Endothelial cell of umbilical vein (primary cell): Measurements from ENCODE around the gene POLA1. TPM values are rescaled to one million over a fixed set of nuclear protein-coding genes. Genes with fewer than 3 reads are reported as not detected.

Source experiments
- BruUV-seq: library from RNA; stranded (reverse); fragments of 400-500 nt; replicated peaks from 2 replicates; lab custom pipeline; 2021; lab: Mats Ljungman, UMichigan
- CTCF ChIA-PET: fragments of 300-600, 350-600 bp; sonication (Branson Sonifier 250); formaldehyde crosslinking; loops from one replicate; lab custom pipeline; 2021; ENCODE audit warnings: antibody characterized with exemption, inconsistent platforms; lab: Charles Lee
- POLR2A ChIA-PET: fragments of 300-600, 350-600 bp; sonication (Branson Sonifier 250); formaldehyde crosslinking; loops from one replicate; lab custom pipeline; 2021; ENCODE audit warnings: antibody characterized with exemption, inconsistent platforms; lab: Charles Lee
- DNase-seq: peaks from one replicate; pipeline ENCODE4 v3.0.0-alpha.2; 2011; ENCODE audit warnings: low read depth, low spot score
- FAIRE-seq: peaks from 2 replicates; lab custom pipeline; 2011; peaks lifted over from hg19 to GRCh38; lab: Jason Lieb, UNC
- H2AFZ ChIP-seq: 2 replicates; pipeline ENCODE4 v1.6.0; 2012; ENCODE audit warnings: low read depth, low read length, control low read depth, inconsistent platforms
- H3K27ac ChIP-seq: 2 replicates; pipeline ENCODE4 v1.5.1; 2011; ENCODE audit warnings: low read depth, mild to moderate bottlenecking, control low read depth, low read length, moderate library complexity; ENCODE audit not compliant: insufficient read depth
- H3K27me3 ChIP-seq, 2 experiments: 2 replicates each; pipeline versions ENCODE4 v1.6.0 to v1.6.1; 2011; ENCODE audit warnings: low read length in 2 of 2, mixed read lengths in 1 of 2; ENCODE audit not compliant: control insufficient read depth in 2 of 2, insufficient read depth in 2 of 2
- H3K36me3 ChIP-seq, 2 experiments: 2 replicates in 1 of 2; 3 replicates in 1 of 2; pipeline ENCODE4 v1.5.1; 2011; ENCODE audit warnings: low read length in 2 of 2, mild to moderate bottlenecking in 1 of 2, moderate library complexity in 1 of 2; ENCODE audit not compliant: control insufficient read depth in 2 of 2, insufficient read depth in 2 of 2; ENCODE audit errors: extremely low read depth in 1 of 2
- H3K4me1 ChIP-seq: 3 replicates; pipeline ENCODE4 v1.5.1; 2011; ENCODE audit warnings: mild to moderate bottlenecking, low read length; ENCODE audit not compliant: control insufficient read depth, insufficient read depth; ENCODE audit errors: extremely low read depth
- H3K4me2 ChIP-seq: 2 replicates; pipeline ENCODE4 v1.6.1; 2011; ENCODE audit warnings: low read length, control low read depth, mixed read lengths; ENCODE audit not compliant: insufficient read depth
- H3K4me3 ChIP-seq, 3 experiments: fragments of 200-600 bp in 1 of 3; sonication (generic), shearing (Covaris generic) in 1 of 3; replicated peaks in 1 of 3; 2 replicates each; pipeline ENCODE4 v1.5.1; 2011 to 2016; ENCODE audit warnings: control low read depth in 3 of 3, low read length in 3 of 3, mild to moderate bottlenecking in 2 of 3, inconsistent platforms in 1 of 3, low read depth in 1 of 3, moderate library complexity in 1 of 3; ENCODE audit not compliant: insufficient read depth in 1 of 3
- H3K79me2 ChIP-seq: 2 replicates; pipeline ENCODE4 v1.6.0; 2012; ENCODE audit warnings: low read length, inconsistent platforms; ENCODE audit not compliant: control insufficient read depth, insufficient read depth
- H3K9ac ChIP-seq: replicated peaks from 2 replicates; pipeline ENCODE3; 2011; ENCODE audit warnings: low read length, control low read depth; ENCODE audit not compliant: insufficient read depth; ENCODE audit errors: extremely low read depth
- H3K9me1 ChIP-seq: replicated peaks from 3 replicates; pipeline ENCODE4 v1.6.0; 2011; ENCODE audit warnings: mild to moderate bottlenecking, low read length; ENCODE audit not compliant: control insufficient read depth, insufficient read depth; ENCODE audit errors: extremely low read depth
- H3K9me3 ChIP-seq: replicated peaks from 2 replicates; pipeline ENCODE4 v1.5.1; 2012; ENCODE audit warnings: low read length, inconsistent platforms; ENCODE audit not compliant: control insufficient read depth, insufficient read depth
- H4K20me1 ChIP-seq: replicated peaks from 2 replicates; pipeline ENCODE3; 2011; ENCODE audit warnings: mild to moderate bottlenecking, low read length; ENCODE audit not compliant: control insufficient read depth, insufficient read depth; ENCODE audit errors: extremely low read depth
- EZH2 ChIP-seq: IDR thresholded peaks from 2 replicates; pipeline ENCODE4 v1.6.1; 2012; ENCODE audit warnings: borderline replicate concordance, low read depth, mild to moderate bottlenecking, moderate library complexity, low read length, inconsistent platforms; ENCODE audit not compliant: severe bottlenecking
- GATA2 ChIP-seq: IDR thresholded peaks from 2 replicates; pipeline ENCODE4 v1.7.0; 2011; ENCODE audit warnings: low read depth, mild to moderate bottlenecking, moderate library complexity, mixed read lengths, low read length; ENCODE audit not compliant: insufficient read length, insufficient read depth
- MAX ChIP-seq: IDR thresholded peaks from 2 replicates; pipeline ENCODE4 v1.6.1; 2011; ENCODE audit not compliant: insufficient read depth, insufficient read length
- MYC ChIP-seq: IDR thresholded peaks from one replicate; pipeline ENCODE4 v1.6.1; 2011; ENCODE audit warnings: mild to moderate bottlenecking, low read depth, low read length
- dilution Hi-C: fragments of 300-500 bp; cut with MboI; formaldehyde crosslinking; loops from one replicate; pipeline ENCODE4 v1.15.0; 2019; ENCODE audit warnings: low sequenced_read_pairs; ENCODE audit not compliant: extremely low pct_ligation_motif_present
- intact Hi-C: fragments of 100-400 bp; cut with micrococcal nuclease; formaldehyde crosslinking; loops from one replicate; pipeline ENCODE4 v1.10.0; 2022
- polyA plus RNA-seq, 4 experiments: library from polyadenylated mRNA; depleted of rRNA in 3 of 4; stranded (reverse) in 3 of 4; unstranded in 1 of 4; fragments of >200 nt; gene quantifications; 2 replicates each; pipeline versions ENCODE4 v1.2.1 to v1.2.3, GENCODE V29; 2011 to 2012; ENCODE audit warnings: missing spikeins in 1 of 4
- total RNA-seq: library from RNA; stranded (reverse); gene quantifications from 2 replicates; pipeline ENCODE4 v1.2.3, GENCODE V29; 2021
- TF ChIP-seq, protein P1 (sequence below), 2 donors: IDR thresholded peaks; 1 replicate in 1 of 2; 2 replicates in 1 of 2; pipeline ENCODE4 v1.5.1; 2011; ENCODE audit warnings: low read length in 2 of 2, mild to moderate bottlenecking in 2 of 2, moderate library complexity in 2 of 2, control low read depth in 1 of 2, inconsistent platforms in 1 of 2, low read depth in 1 of 2; ENCODE audit not compliant: insufficient read depth in 1 of 2; ENCODE audit errors: extremely low read depth in 1 of 2

Gene POLA1
- total and polyA plus RNA-seq, 2 donors (not counting 3 experiments of a cell fraction or from before 2014, with no cell fraction given) = 1.8 to 18.6 TPM

DNA sequence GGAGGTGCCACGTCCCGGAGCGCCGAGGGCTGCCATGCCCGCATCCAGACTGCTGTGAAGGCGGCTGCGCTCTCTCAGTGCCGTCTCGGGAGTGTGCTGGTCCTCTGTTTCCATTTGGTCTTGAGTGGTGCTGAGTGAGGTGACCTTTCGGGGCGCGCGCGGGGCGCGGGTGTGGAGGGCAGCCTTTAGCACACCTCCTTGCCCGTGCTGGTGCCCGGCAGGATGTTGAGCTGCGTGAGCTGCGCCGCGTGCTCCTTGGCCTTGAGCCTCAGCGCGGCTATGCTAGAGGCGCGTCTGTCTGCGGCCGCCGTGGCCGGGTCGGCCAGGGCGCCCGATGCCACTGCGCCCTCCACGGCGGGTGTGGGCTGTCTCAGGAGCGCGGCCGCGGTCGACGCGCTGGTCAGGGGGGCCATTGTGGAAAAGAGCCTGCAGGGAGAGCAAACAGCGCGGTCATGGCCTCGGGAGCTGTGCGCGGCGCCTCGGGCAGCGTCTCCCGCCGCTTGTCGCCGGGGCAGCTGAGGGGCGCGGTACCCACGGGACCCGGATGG, 310.8 kb downstream of the POLA1 start:
- Histone ChIP-seq H3K27me3 (peaks cover 50 to 77% of the 10 kb centered on the region in 2 experiments), H3K4me2 (no peak overlapping the region), H3K9me3 (no peaks in the 10 kb centered on the region), H3K4me1 (peaks cover 5% of the 10 kb centered on the region), H3K27ac (no peak overlapping the region), H2AFZ (no peak overlapping the region), H3K4me3 (no peak overlapping the region), H3K9me1 (no peaks in the 10 kb centered on the region), H3K36me3 (no peaks in the 10 kb centered on the region), H3K79me2 (no peaks in the 10 kb centered on the region), H4K20me1 (no peaks in the 10 kb centered on the region), H3K9ac (no peak overlapping the region)
- dilution Hi-C loops = no loop called here
- FAIRE-seq (no peak), DNase-seq (no peak)
- POLR2A ChIA-PET = no interaction called here
- no peak for TF ChIP-seq GATA2
- peak; percentile 93 for TF ChIP-seq EZH2
- CTCF ChIA-PET = interaction anchor here (1.2 to 1.5 kb wide), 2 partner anchors 16 to 166 kb away, joined by 5 to 6 read pairs; no protein-coding TSS in a partner anchor
- no TSS peak for BruUV-seq
- intact Hi-C loops = no loop called here

DNA sequence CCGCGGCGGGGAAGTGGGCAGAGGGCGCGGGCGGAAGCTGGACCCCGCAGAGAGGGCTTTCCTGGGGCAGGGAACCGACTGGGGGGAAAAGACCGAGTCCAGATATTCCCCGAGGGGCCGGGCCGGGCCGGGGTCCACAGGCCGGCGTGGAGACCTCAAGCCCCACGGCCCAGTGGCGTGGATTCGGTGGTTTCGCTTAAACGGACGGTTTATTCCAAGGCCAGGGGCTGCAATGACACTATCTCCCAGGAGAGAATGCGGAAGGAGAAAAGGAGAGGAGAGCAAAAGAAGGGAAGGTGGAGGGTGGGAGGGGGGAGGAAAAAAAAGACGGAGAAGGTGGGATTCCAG, 311.3 kb downstream of the POLA1 start:
- Histone ChIP-seq H3K79me2 (no peaks in the 10 kb centered on the region), H3K27me3 (peaks cover 53 to 82% of the 10 kb centered on the region in 2 experiments), H3K36me3 (no peaks in the 10 kb centered on the region), H3K4me1 (peaks cover 5% of the 10 kb centered on the region), H3K9me3 (no peaks in the 10 kb centered on the region), H4K20me1 (no peaks in the 10 kb centered on the region), H3K9me1 (no peaks in the 10 kb centered on the region), H3K4me3 (no peak overlapping the region), H3K4me2 (no peak overlapping the region), H2AFZ (no peak overlapping the region), H3K27ac (no peak overlapping the region), H3K9ac (no peak overlapping the region)
- dilution Hi-C loops = no loop called here
- FAIRE-seq (no peak), DNase-seq (no peak)
- no peak for TF ChIP-seq MYC
- no peak for TF ChIP-seq MAX
- TF ChIP-seq, protein P1, sequence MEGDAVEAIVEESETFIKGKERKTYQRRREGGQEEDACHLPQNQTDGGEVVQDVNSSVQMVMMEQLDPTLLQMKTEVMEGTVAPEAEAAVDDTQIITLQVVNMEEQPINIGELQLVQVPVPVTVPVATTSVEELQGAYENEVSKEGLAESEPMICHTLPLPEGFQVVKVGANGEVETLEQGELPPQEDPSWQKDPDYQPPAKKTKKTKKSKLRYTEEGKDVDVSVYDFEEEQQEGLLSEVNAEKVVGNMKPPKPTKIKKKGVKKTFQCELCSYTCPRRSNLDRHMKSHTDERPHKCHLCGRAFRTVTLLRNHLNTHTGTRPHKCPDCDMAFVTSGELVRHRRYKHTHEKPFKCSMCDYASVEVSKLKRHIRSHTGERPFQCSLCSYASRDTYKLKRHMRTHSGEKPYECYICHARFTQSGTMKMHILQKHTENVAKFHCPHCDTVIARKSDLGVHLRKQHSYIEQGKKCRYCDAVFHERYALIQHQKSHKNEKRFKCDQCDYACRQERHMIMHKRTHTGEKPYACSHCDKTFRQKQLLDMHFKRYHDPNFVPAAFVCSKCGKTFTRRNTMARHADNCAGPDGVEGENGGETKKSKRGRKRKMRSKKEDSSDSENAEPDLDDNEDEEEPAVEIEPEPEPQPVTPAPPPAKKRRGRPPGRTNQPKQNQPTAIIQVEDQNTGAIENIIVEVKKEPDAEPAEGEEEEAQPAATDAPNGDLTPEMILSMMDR (IDR thresholded peaks at IDR 0.05; ENCODE audit: extremely low read depth in 1 of 2, insufficient read depth in 1 of 2, low read depth in 1 of 2, low read length in 2 of 2) = no peak
- TF ChIP-seq EZH2 = peak; percentile 75
- no TSS peak for BruUV-seq
- intact Hi-C loops = no loop called here
- ChIA-PET POLR2A (no interaction called here), CTCF (interaction anchor here (1.2 kb wide), 1 partner anchor 166 kb away, joined by 5 read pairs; no protein-coding TSS in a partner anchor)
